ENCODE measurements around the gene AK8.
A peak's percentile ranks its signal among the peaks of the same experiment; 100 is the strongest.
"Not testable (repeated sequence)": the region's sequence is repeated elsewhere in the genome, so short reads cannot be mapped to it uniquely, and the experiment has no call there.

Gene AK8

GRCh38 chr9:132742821-132743311 lies 135.2 kb downstream of the AK8 start:
- DNase-seq (ENCODE audit: low spot score), result no peak

GRCh38 chr9:132740526-132741309 lies 137.4 kb downstream of the AK8 start:
- no peak for DNase-seq (ENCODE audit: low spot score)

GRCh38 chr9:132739710-132740310 lies 138.3 kb downstream of the AK8 start:
- no peak for DNase-seq (ENCODE audit: low spot score)

GRCh38 chr9:132733260-132733815 lies 144.7 kb downstream of the AK8 start:
- DNase-seq (ENCODE audit: low spot score), result no peak

GRCh38 chr9:132732326-132733259 lies 145.5 kb downstream of the AK8 start:
- DNase-seq (ENCODE audit: low spot score), result no peak

GRCh38 chr9:132731230-132731629 lies 146.9 kb downstream of the AK8 start:
- peak; percentile 9 for DNase-seq (ENCODE audit: low spot score)

- no peak for DNase-seq (ENCODE audit: low spot score)
Measured at GRCh38 chr9:132730054-132731033, 147.7 kb downstream of the AK8 start.

- no peak for DNase-seq (ENCODE audit: low spot score)
Measured at GRCh38 chr9:132729235-132729890, 148.7 kb downstream of the AK8 start.

- DNase-seq (ENCODE audit: low spot score), result no peak
Measured at GRCh38 chr9:132728497-132728896, 149.6 kb downstream of the AK8 start.

GRCh38 chr9:132728071-132728470 lies 150.0 kb downstream of the AK8 start:
- DNase-seq (ENCODE audit: low spot score), result no peak

- no peak for DNase-seq (ENCODE audit: low spot score)
Measured at GRCh38 chr9:132726576-132727130, 151.4 kb downstream of the AK8 start.

- no peak for DNase-seq (ENCODE audit: low spot score)
Measured at GRCh38 chr9:132725306-132725705, 152.8 kb downstream of the AK8 start.

- no peak for DNase-seq (ENCODE audit: low spot score)
Measured at GRCh38 chr9:132723809-132724208, 154.3 kb downstream of the AK8 start.

GRCh38 chr9:132722564-132723065 lies 155.5 kb downstream of the AK8 start:
- DNase-seq (ENCODE audit: low spot score), result no peak

GRCh38 chr9:132721661-132722060 lies 156.4 kb downstream of the AK8 start:
- no peak for DNase-seq (ENCODE audit: low spot score)

GRCh38 chr9:132718381-132718928 lies 159.6 kb downstream of the AK8 start:
- DNase-seq (ENCODE audit: low spot score), result not testable (repeated sequence)

GRCh38 chr9:132717326-132717945 lies 160.6 kb downstream of the AK8 start:
- DNase-seq (ENCODE audit: low spot score), result no peak

- DNase-seq (ENCODE audit: low spot score), result no peak
Measured at GRCh38 chr9:132716007-132716406, 162.1 kb downstream of the AK8 start.

GRCh38 chr9:132712753-132713152 lies 165.3 kb downstream of the AK8 start:
- DNase-seq (ENCODE audit: low spot score), result no peak
